SK-N-MC (cell line): ENCODE measurements around the gene CCER1.
"Not testable (repeated sequence)": the region's sequence is repeated elsewhere in the genome, so short reads cannot be mapped to it uniquely, and the experiment has no call there.

Experiments
- DNase-seq: peaks from one replicate; pipeline ENCODE4 v3.0.0-alpha.2; 2011; ENCODE audit warnings: low read depth, low spot score
- H3K27ac ChIP-seq: fragments of 200-600 bp; sonication (generic); 2 replicates; pipeline ENCODE4 v1.5.1; 2016; ENCODE audit warnings: mixed run types
- H3K36me3 ChIP-seq: fragments of 200-600 bp; sonication (generic); 2 replicates; pipeline ENCODE4 v1.6.1; 2017; ENCODE audit warnings: antibody characterized with exemption, low read length, mixed read lengths; ENCODE audit not compliant: insufficient read depth
- H3K4me3 ChIP-seq: fragments of 200-600 bp; sonication (generic); 2 replicates; pipeline ENCODE4 v1.5.1; 2016
- H3K9ac ChIP-seq: fragments of 200-600 bp; sonication (generic); 2 replicates; pipeline ENCODE4 v1.8.0; 2017; ENCODE audit warnings: mixed run types, mixed read lengths; ENCODE audit not compliant: insufficient read length
- H3K9me3 ChIP-seq: fragments of 200-600 bp; sonication (generic); 2 replicates; pipeline ENCODE4 v1.6.1; 2017; ENCODE audit warnings: low read depth, mild to moderate bottlenecking, antibody characterized with exemption, low read length, moderate library complexity, mixed read lengths
- EZH2 ChIP-seq: fragments of 200-600 bp; sonication (generic); IDR thresholded peaks from one replicate; pipeline ENCODE4 v1.6.1; 2017; ENCODE audit warnings: antibody characterized with exemption
- FOXP2 ChIP-seq: optimal IDR thresholded peaks from 2 replicates; pipeline ENCODE3; 2011; ENCODE audit warnings: mild to moderate bottlenecking, moderate library complexity; ENCODE audit not compliant: insufficient read depth; ENCODE audit errors: extremely low read length, control extremely low read depth
- POLR2AphosphoS5 ChIP-seq: IDR thresholded peaks from 2 replicates; pipeline ENCODE4 v1.6.1; 2012; ENCODE audit warnings: mild to moderate bottlenecking, low read depth, low read length, borderline replicate concordance

The CCER1 gene

DNA sequence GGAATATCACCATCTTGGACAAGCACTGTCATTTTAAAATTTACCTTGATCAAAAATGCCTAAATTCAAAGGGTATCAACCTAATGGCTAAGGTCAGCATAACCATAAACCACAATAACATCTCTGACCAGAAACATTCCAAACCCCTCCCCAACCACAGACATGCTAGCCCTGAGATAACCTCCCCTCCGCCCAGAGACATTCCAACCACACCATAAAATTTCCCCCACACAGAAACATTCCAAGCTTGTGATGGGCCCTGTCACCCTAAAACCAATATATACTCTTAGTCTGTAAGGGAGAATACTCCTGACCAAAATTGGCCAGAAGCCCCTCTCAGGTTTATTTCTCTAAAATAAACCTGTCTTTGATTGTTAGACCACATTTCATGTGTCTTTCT lies 32.1 kb upstream of the CCER1 start:
- H3K4me3 ChIP-seq, result no peak overlapping the region
- H3K9me3 ChIP-seq, result no peaks in the 10 kb centered on the region; the same call in 1 of the 2 replicates
- DNase-seq, result no peak
- no peak overlapping the region for H3K9ac ChIP-seq
- H3K36me3 ChIP-seq, result no peaks in the 10 kb centered on the region
- TF ChIP-seq POLR2AphosphoS5, result no peak
- no peak for TF ChIP-seq FOXP2
- TF ChIP-seq EZH2, result no peak
- H3K27ac ChIP-seq, result no peak overlapping the region

DNA sequence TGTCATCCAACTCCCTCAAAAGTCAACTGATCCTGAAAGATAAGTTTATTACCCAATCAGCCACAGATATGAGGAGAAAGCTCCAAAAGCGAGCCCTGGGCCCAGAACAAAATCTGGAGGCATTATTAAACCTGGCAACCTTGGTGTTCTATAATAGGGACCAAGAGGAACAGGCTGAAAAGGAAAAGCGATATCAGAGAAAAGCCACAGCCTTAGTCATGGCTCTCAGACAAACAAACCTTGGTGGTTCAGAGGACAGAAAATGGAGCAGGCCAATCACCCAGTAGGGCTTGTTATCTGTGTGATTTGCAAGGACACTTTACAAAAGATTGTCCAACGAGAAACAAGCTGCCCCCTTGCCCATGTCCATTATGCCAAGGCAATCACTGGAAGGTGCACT lies 30.4 kb upstream of the CCER1 start:
- not testable (repeated sequence) for H3K9me3 ChIP-seq, H3K36me3 ChIP-seq, DNase-seq, H3K27ac ChIP-seq, H3K4me3 ChIP-seq, H3K9ac ChIP-seq

DNA sequence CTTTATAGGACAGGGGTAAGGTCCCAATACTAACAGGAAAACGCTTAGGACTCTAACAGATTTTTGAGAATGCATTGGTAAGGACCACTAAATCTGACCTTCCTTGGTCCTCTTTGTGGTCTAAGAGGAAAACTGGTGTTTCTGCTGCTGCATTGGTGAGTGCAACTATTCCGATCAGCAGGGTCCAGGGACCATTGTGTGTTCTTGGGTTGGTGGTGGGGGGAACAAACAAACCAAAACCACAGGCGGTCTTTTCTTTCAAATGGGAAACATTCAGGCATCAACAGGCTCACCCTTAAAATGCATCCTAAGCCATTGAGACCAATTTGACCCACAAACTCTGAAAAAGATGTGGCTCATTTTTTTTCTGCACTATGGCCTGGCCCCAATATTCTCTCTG lies 29.1 kb upstream of the CCER1 start:
- Histone ChIP-seq H3K9ac (no peak overlapping the region), H3K9me3 (no peaks in the 10 kb centered on the region; the same call in 1 of the 2 replicates), H3K4me3 (no peak overlapping the region), H3K36me3 (no peaks in the 10 kb centered on the region), H3K27ac (no peak overlapping the region)
- no peak for TF ChIP-seq EZH2
- TF ChIP-seq FOXP2, result no peak
- no peak for DNase-seq

DNA sequence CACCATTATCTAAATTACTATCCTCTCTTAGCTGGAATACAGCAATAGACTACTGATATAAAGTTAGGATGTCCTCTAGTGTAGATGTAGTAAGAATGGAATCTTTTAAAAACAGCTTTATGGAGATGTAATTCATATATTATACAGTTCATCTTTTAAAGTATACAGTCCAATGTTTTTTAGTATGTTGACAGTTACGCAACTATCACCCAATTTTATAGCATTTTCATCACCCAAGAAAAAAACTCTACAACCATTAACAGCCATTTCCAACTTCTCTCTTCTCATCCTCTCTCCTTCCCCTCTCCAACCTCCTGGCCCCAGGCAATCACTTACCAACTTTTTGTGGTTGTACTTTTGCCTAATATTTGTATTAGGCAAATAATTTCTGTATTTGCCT lies 27.2 kb upstream of the CCER1 start:
- no peak overlapping the region for H3K9ac ChIP-seq
- H3K9me3 ChIP-seq, result no peaks in the 10 kb centered on the region
- no peak for TF ChIP-seq FOXP2
- TF ChIP-seq POLR2AphosphoS5, result no peak
- no peak for TF ChIP-seq EZH2
- H3K27ac ChIP-seq, result no peak overlapping the region
- no peak overlapping the region for H3K4me3 ChIP-seq
- no peak for DNase-seq
- no peaks in the 10 kb centered on the region for H3K36me3 ChIP-seq

DNA sequence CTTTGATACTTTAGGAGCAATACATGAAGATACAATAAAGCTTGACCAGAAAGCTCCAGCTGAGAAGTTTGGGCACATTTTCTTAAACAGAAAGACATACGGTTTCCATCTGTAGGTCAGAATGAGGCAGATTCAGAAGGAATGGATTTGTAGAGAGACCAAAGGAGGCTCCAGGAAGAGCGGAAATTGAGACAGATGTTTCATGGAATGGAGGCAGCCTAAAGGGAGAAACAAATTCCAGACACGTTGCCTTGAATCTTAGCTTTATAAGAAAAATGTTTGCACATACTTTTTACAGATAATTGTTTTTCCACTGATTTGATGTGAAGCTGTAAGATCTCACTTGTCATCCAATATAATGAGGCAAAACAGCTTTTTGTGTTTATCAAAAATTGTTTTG lies 25.0 kb upstream of the CCER1 start:
- TF ChIP-seq FOXP2 (no peak), POLR2AphosphoS5 (no peak), EZH2 (no peak)
- Histone ChIP-seq H3K9ac (peak overlapping the region; percentile 15), H3K27ac (peak overlapping the region; percentile 79), H3K36me3 (no peaks in the 10 kb centered on the region), H3K4me3 (peak overlapping the region; percentile 9), H3K9me3 (no peaks in the 10 kb centered on the region)
- no peak for DNase-seq

DNA sequence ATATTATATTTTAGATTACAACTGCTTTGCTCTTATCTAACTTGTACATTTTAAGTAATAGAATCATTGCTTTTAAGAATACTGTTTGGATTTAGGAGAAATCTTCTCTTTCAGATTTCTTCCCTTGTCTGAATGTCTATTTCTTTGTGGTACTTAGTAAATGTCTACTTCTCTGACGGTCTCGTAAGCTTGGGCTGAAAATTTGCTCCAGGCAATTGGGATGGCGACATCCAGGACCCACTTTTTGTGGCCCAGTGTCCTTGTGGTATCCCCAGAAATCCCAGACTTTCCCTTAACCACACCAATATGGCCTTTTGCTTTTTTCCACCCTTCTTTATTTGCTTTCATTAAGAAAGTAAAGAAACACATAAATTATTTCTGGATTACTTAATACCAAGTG lies 24.0 kb upstream of the CCER1 start:
- Histone ChIP-seq H3K9me3 (no peaks in the 10 kb centered on the region), H3K36me3 (no peaks in the 10 kb centered on the region), H3K27ac (0 out of 2 replicates have a peak overlapping the region, but pooled peaks have one; percentile 28), H3K9ac (no peak overlapping the region), H3K4me3 (no peak overlapping the region)
- TF ChIP-seq POLR2AphosphoS5 (no peak), EZH2 (no peak), FOXP2 (no peak)
- DNase-seq, result no peak

DNA sequence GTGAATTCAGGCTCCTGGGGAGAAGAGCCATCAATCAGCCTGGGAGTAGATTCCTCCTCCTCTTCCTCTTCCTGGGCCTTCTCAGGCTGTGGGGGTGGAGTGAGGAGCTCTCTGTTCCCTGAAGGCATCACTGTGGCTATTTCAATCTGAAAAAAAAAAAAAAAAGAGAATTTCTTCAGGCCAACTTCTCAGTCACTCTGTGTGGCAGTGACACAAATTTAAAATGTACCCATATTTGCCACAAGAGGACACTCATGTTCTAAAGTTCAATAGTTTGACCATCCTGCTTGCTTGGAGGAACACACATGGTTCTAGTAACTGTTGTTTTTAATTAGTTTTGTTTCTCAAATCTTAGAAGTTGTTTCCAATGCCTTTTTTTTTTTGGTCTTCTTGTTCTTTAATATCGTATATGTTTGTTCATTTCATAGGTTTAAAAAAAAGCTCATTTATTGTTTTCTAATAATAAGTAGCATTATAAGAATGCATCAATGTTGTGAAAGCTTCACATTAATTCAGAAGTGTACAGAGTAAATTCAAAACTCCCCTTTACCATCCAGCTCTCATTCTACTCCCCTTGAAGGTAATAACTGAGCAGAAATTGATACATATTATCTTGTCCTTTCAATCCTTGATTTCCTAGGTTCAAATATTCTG lies 23.3 kb upstream of the CCER1 start:
- DNase-seq, result peak; percentile 47
- Histone ChIP-seq H3K9me3 (no peaks in the 10 kb centered on the region), H3K27ac (no peak overlapping the region), H3K36me3 (no peaks in the 10 kb centered on the region), H3K9ac (no peak overlapping the region), H3K4me3 (peak overlapping the region; percentile 22; the same call in 1 of the 2 replicates)
- TF ChIP-seq FOXP2 (no peak), POLR2AphosphoS5 (no peak), EZH2 (no peak)

DNA sequence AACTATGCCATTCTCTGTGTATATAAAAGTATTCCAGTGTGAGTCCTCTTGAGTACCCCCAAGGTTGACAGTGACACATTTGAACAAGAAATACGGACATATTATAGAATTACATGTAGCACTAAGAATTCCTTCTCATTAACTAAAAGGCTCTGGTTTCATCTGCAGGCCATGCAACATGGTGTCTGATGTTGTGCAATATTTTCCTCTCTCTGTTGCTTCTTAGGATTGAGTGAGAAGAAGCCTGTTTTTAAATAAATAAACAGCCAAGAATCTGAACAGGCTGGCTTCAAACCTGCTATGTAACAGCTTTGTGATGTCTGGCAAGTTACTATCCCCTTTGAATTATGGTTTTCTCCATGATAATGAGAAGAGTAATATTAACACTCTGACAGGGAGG lies 22.2 kb upstream of the CCER1 start:
- Histone ChIP-seq H3K36me3 (no peaks in the 10 kb centered on the region), H3K4me3 (no peak overlapping the region), H3K9ac (no peak overlapping the region), H3K27ac (no peak overlapping the region), H3K9me3 (no peaks in the 10 kb centered on the region)
- no peak for DNase-seq
- TF ChIP-seq POLR2AphosphoS5, result no peak
- TF ChIP-seq EZH2, result no peak
- TF ChIP-seq FOXP2, result no peak

DNA sequence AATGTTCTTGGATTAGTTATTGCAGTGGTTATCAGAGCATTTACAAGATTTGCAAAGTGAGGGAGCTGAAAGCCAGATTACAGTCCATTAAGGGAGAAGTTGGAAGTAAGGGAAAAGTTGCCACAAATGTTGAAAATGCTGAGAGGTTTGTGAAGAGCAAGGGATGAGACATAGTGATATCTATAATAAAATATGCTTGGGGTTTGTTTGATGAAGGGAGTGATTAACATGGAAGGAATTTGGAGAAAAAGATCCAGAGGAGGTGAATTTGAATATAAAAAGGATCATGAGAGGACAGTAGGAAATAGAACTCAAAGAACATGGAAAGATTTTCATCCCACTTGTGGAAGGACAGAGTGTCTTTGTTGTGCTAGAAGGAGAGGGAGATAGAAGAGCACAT lies 19.3 kb upstream of the CCER1 start:
- H3K36me3 ChIP-seq, result no peaks in the 10 kb centered on the region
- DNase-seq, result no peak
- H3K9ac ChIP-seq, result no peak overlapping the region
- no peak overlapping the region for H3K4me3 ChIP-seq
- no peaks in the 10 kb centered on the region for H3K9me3 ChIP-seq
- H3K27ac ChIP-seq, result no peak overlapping the region
- TF ChIP-seq POLR2AphosphoS5, result no peak
- no peak for TF ChIP-seq EZH2
- TF ChIP-seq FOXP2, result no peak
